ENCODE measurements around the gene ZNF599. TPM values are rescaled to one million over a fixed set of nuclear protein-coding genes. Genes with fewer than 3 reads are reported as not detected.
"Not testable (repeated sequence)": the region's sequence is repeated elsewhere in the genome, so short reads cannot be mapped to it uniquely, and the experiment has no call there.

The ZNF599 gene
- total and polyA plus RNA-seq, 7 donors = 1.6 to 5.6 (median 2.6) TPM

DNA sequence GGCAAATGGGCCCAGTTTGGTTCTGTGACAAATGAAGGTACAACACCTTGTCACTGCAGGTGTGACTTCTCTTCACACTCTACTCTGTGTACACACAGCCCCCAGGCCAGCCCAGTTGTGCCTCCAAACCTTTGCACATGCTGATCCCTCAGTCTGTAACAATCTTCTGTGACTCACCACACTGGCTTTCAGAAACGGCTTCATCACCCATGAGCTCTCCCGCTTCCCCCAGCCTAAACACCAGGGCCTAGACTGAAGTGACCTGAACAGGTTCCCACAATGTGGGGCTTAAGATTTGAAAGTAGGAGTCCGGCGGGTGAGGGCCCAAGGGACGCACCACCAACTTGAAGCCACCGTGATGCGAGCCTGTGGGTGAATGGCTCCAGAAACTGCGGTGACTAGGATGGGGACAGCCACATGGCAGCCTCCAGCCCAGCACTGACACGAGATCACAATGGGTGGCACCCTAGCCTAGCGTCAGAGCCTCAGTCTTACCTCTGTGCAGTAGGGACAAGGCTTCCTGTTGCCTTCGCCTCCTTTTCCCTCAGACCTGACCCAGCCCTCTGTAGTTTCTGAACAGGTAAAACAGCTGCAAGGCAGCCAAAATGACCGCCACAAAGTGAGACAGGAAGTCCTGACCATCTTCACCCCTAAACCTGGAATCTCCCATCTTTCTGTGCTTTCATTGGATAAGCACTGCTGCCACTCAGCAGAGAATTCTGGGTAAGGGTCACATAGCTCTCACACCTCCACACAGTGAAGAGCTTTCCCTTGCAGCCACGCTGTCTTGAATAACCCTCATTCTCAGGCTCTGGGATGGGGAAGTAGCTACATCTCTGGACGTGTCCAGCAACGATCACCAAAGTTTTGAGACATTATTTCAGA, 34.2 kb upstream of the ZNF599 start:
- Histone ChIP-seq H3K27me3 (ENCODE audit: insufficient read depth in 3 of 3, low read length in 2 of 3) (no peaks in the 10 kb centered on the region), H3K36me3 (ENCODE audit: insufficient read depth in 1 of 2, low read depth in 1 of 2) (no peaks in the 10 kb centered on the region), H3K9me3 (peaks cover 12% of the 10 kb centered on the region), H3K4me1 (no peaks in the 10 kb centered on the region), H3K27ac (no peak overlapping the region), H3K4me3 (no peak overlapping the region)
- TF ChIP-seq, protein P1, sequence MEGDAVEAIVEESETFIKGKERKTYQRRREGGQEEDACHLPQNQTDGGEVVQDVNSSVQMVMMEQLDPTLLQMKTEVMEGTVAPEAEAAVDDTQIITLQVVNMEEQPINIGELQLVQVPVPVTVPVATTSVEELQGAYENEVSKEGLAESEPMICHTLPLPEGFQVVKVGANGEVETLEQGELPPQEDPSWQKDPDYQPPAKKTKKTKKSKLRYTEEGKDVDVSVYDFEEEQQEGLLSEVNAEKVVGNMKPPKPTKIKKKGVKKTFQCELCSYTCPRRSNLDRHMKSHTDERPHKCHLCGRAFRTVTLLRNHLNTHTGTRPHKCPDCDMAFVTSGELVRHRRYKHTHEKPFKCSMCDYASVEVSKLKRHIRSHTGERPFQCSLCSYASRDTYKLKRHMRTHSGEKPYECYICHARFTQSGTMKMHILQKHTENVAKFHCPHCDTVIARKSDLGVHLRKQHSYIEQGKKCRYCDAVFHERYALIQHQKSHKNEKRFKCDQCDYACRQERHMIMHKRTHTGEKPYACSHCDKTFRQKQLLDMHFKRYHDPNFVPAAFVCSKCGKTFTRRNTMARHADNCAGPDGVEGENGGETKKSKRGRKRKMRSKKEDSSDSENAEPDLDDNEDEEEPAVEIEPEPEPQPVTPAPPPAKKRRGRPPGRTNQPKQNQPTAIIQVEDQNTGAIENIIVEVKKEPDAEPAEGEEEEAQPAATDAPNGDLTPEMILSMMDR (IDR thresholded peaks at IDR 0.05) = no peak
- intact Hi-C loops (cut with DNase I) = no loop called here
- DNase-seq (no peak), ATAC-seq (no peak)
- 83 to 90% (median 83%) methylated on average over 15 of the region's 15 CpGs for WGBS, 3 donors

DNA sequence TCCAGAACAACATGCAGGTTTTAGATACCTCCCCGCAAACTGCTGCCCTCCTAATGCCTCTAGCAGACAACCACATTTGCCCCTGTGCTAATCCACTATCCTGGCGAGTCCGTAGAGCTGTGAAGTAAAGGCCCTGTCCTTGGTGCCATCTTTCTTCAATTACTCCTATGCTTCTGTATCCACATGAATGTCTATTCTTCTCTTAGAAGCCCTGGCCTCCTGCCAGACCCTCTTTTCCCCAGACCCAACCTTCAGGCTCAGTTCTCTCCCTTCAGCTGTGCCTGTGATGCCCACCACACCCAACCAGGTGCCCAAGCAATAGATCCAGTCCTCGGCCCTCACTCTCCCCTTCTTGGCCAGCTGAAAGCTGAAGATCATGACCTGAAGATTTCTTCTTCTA, 31.1 kb upstream of the ZNF599 start:
- 83 to 86% (median 86%) methylated on average over 4 of the region's 4 CpGs for WGBS, 3 donors
- Histone ChIP-seq H3K36me3 (ENCODE audit: insufficient read depth in 1 of 2, low read depth in 1 of 2) (no peaks in the 10 kb centered on the region), H3K9me3 (peaks cover 11% of the 10 kb centered on the region), H3K27ac (no peak overlapping the region), H3K4me1 (no peaks in the 10 kb centered on the region), H3K4me3 (no peak overlapping the region), H3K27me3 (ENCODE audit: insufficient read depth in 3 of 3, low read length in 2 of 3) (no peaks in the 10 kb centered on the region)
- TF ChIP-seq, protein P1 (IDR thresholded peaks at IDR 0.05) = no peak
- DNase-seq = no peak
- intact Hi-C loops (cut with DNase I) = no loop called here
- ATAC-seq = no peak

DNA sequence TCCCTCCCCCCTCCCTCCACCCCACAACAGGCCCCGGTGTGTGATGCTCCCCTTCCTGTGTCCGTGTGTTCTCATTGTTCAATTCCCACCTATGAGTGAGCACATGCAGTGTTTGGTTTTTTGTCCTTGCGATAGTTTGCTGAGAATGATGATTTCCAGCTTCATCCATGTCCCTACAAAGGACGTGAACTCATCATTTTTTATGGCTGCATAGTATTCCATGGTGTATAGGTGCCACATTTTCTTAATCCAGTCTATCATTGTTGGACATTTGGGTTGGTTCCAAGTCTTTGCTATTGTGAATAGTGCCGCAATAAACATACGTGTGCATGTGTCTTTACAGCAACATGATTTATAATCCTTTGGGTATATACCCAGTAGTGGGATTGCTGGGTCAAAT, 23.9 kb upstream of the ZNF599 start:
- H3K27me3 ChIP-seq (ENCODE audit: insufficient read depth in 3 of 3, low read length in 2 of 3); H3K27ac ChIP-seq; H3K4me3 ChIP-seq; intact Hi-C loops (cut with DNase I); H3K9me3 ChIP-seq; ATAC-seq; DNase-seq; H3K36me3 ChIP-seq (ENCODE audit: insufficient read depth in 1 of 2, low read depth in 1 of 2); H3K4me1 ChIP-seq: not testable (repeated sequence)
- WGBS, 3 donors = 83 to 89% (median 84%) methylated on average over 5 to 6 of the region's 6 CpGs

DNA sequence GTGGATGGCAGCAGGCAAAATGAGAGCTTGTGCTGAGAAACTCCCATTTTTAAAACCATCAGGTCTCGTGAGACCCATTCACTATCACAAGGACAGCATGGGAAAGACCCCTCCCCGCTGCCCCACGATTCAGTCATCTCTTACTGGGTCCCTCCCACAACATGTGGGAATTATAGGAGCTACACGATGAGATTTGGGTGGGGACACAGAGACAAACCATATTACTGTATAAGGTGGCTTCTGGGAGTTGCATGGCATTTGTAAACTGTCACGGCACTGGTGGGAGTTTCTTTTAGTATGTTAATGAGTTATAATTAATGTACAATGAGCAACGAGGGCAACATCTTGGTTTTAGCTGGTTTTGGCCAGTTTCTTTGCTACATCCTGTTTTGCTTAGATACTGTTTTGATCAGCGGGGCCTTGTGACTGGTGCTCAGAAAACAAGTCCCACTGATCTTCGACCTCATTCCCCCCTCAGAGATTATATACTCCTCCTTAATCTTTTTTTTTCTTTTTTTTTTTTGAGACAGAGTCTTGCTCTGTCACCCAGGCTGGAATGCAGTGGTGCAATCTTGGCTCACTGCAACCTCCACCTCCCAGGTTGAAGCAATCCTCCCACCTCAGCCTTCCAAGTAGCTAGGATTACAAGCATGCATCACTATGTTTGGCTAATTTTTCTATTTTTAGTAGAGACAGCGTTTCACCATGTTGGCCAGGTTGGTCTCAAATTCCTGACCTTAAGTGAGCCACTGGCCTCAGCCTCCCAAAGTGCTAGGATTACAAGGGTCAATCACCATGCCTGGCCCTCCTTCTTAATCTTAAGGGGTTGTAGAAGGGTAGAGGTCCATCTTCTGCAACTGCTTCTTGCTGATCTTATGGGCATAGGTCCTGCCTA, 21.3 kb upstream of the ZNF599 start:
- ATAC-seq = no peak
- 64 to 72% (median 67%) methylated on average over 9 of the region's 9 CpGs for WGBS, 3 donors

More for the DNA sequence above, 21.3 kb upstream of the ZNF599 start:
- Histone ChIP-seq H3K4me1 (no peaks in the 10 kb centered on the region), H3K4me3 (no peak overlapping the region), H3K9me3 (peaks cover 2% of the 10 kb centered on the region), H3K36me3 (ENCODE audit: insufficient read depth in 1 of 2, low read depth in 1 of 2) (no peaks in the 10 kb centered on the region), H3K27ac (no peak overlapping the region), H3K27me3 (ENCODE audit: insufficient read depth in 3 of 3, low read length in 2 of 3) (no peaks in the 10 kb centered on the region)
- intact Hi-C loops (cut with DNase I) = no loop called here
- TF ChIP-seq, protein P1 (IDR thresholded peaks at IDR 0.05) = no peak
- DNase-seq = no peak

Data from psoas muscle (tissue), 8 donors.